ENCODE results near the gene CPA2.
"Not testable (repeated sequence)": the region's sequence is repeated elsewhere in the genome, so short reads cannot be mapped to it uniquely, and the experiment has no call there.

CPA2 gene

GRCh38 chr7:130319541-130319940 is 52.9 kb downstream of the CPA2 start:
- no peak for DNase-seq

GRCh38 chr7:130321542-130322229 is 55.0 kb downstream of the CPA2 start:
- not testable (repeated sequence) for DNase-seq

- DNase-seq = no peak
Observed at GRCh38 chr7:130322615-130323014, 56.0 kb downstream of the CPA2 start.

GRCh38 chr7:130324306-130324943 is 57.8 kb downstream of the CPA2 start:
- DNase-seq = no peak

- DNase-seq = no peak
Observed at GRCh38 chr7:130329681-130330080, 63.0 kb downstream of the CPA2 start.

- DNase-seq = no peak
Observed at GRCh38 chr7:130332259-130333053, 65.8 kb downstream of the CPA2 start.

- no peak for DNase-seq
Observed at GRCh38 chr7:130333832-130334231, 67.2 kb downstream of the CPA2 start.

GRCh38 chr7:130334274-130334673 is 67.6 kb downstream of the CPA2 start:
- DNase-seq = no peak

GRCh38 chr7:130337410-130337971 is 70.8 kb downstream of the CPA2 start:
- no peak for DNase-seq

GRCh38 chr7:130338233-130338632 is 71.6 kb downstream of the CPA2 start:
- no peak for DNase-seq

Measured in SW 1271 (cell line).